ENCODE measurements around the gene ARHGEF38.

The ARHGEF38 gene

DNA sequence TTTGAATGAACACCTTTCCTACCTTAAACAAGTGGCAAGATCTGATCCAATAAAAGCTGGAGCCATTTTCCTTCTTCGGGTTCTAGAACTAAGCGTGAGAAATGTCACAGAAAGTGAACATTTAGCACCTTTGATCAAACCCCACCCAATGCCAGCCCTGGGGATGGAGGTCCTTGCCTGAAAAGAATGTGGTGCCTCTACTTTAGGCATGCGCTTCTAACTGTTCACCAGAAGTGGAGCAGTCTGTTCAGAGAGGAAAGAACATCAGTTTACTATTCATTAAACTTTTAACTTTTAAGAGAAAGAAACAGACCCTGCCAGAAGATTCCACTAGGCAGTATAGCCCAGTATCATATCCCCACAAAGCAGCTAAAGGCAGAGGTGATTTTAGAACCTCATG is 80.2 kb downstream of the ARHGEF38 start:
- no peak overlapping the region for H3K4me3 ChIP-seq (ENCODE audit: low read depth, low read length)
- TF ChIP-seq, protein P1, sequence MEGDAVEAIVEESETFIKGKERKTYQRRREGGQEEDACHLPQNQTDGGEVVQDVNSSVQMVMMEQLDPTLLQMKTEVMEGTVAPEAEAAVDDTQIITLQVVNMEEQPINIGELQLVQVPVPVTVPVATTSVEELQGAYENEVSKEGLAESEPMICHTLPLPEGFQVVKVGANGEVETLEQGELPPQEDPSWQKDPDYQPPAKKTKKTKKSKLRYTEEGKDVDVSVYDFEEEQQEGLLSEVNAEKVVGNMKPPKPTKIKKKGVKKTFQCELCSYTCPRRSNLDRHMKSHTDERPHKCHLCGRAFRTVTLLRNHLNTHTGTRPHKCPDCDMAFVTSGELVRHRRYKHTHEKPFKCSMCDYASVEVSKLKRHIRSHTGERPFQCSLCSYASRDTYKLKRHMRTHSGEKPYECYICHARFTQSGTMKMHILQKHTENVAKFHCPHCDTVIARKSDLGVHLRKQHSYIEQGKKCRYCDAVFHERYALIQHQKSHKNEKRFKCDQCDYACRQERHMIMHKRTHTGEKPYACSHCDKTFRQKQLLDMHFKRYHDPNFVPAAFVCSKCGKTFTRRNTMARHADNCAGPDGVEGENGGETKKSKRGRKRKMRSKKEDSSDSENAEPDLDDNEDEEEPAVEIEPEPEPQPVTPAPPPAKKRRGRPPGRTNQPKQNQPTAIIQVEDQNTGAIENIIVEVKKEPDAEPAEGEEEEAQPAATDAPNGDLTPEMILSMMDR (IDR thresholded peaks at IDR 0.05; ENCODE audit: low read depth, low read length, missing control alignments), result no peak
- H3K36me3 ChIP-seq (replicated peaks), result no peaks in the 10 kb centered on the region
- no peaks in the 10 kb centered on the region for H3K27me3 ChIP-seq (replicated peaks)
- DNase-seq, result no peak
- in situ Hi-C loops (cut with HindIII; ENCODE audit: low pct_ligation_motif_present, low sequenced_read_pairs), result no loop called here
- no peak overlapping the region for H3K27ac ChIP-seq

DNA sequence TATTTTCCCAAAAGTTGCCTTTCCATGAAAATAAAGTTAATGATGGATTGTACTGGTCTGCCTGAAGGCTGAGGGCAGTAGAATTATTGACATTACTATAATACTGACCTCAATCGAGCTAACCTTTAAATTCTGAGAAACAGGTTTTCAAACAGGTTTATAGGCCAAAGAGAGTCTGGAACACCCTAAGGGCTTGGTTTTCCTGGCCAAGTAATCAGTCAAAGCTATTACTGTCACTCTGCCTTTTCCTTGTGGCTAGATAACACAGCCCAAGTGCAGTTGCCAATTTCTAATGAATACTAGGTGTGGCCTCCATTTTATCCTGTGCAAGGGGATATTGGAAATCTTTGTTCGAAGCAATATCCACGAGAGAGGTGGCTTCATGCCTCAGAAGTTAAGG is 80.8 kb downstream of the ARHGEF38 start:
- Histone ChIP-seq H3K36me3 (replicated peaks) (no peaks in the 10 kb centered on the region), H3K27me3 (replicated peaks) (no peaks in the 10 kb centered on the region), H3K27ac (no peak overlapping the region), H3K4me3 (ENCODE audit: low read depth, low read length) (no peak overlapping the region)
- no peak for DNase-seq
- in situ Hi-C loops (cut with HindIII; ENCODE audit: low pct_ligation_motif_present, low sequenced_read_pairs), result no loop called here
- TF ChIP-seq, protein P1 (IDR thresholded peaks at IDR 0.05; ENCODE audit: low read depth, low read length, missing control alignments), result no peak

DNA sequence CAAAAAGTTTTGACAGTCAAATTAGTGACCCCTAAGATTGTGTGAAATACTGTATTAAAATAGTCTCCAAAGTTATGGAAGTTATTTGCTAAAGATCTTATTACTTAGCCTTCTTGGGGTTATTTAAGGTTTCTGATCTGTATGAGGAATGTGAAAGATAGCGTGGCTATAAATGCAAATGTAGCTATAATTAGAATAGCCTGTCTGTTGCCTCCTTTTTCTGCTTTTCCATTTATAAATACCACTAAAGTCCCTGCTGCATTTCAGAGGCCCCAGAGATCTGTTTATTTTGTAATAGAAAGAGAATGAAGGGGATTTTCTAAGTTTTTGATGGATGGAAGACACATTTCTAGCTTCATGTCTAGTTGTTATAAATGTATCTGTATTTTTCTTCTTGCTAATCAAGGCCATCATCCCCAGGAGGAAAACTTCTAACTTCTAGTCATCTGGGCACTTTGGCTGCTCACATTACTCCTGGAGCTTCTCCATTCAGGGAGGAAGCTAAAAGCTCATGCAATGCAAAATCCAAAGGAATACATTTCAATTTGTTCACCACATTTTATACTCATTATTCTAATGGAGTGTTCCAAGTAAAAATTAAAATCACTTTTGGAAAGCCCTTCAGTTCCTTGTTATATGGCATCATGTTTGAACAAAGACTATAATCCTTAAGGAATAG is 82.1 kb downstream of the ARHGEF38 start:
- H3K36me3 ChIP-seq (replicated peaks), result no peaks in the 10 kb centered on the region
- H3K27ac ChIP-seq, result no peak overlapping the region
- H3K4me3 ChIP-seq (ENCODE audit: low read depth, low read length), result no peak overlapping the region
- DNase-seq, result no peak
- in situ Hi-C loops (cut with HindIII; ENCODE audit: low pct_ligation_motif_present, low sequenced_read_pairs), result no loop called here
- TF ChIP-seq, protein P1 (IDR thresholded peaks at IDR 0.05; ENCODE audit: low read depth, low read length, missing control alignments), result no peak
- no peaks in the 10 kb centered on the region for H3K27me3 ChIP-seq (replicated peaks)

- in situ Hi-C loops (cut with HindIII; ENCODE audit: low pct_ligation_motif_present, low sequenced_read_pairs), result no loop called here
- TF ChIP-seq, protein P1 (IDR thresholded peaks at IDR 0.05; ENCODE audit: low read depth, low read length, missing control alignments), result no peak
- Histone ChIP-seq H3K36me3 (replicated peaks) (no peaks in the 10 kb centered on the region), H3K27me3 (replicated peaks) (no peaks in the 10 kb centered on the region), H3K4me3 (ENCODE audit: low read depth, low read length) (no peak overlapping the region), H3K27ac (no peak overlapping the region)
- peak; percentile 37 for DNase-seq
Measured at GRCh38 chr4:105637408-105638176, 85.2 kb downstream of the ARHGEF38 start.

DNA sequence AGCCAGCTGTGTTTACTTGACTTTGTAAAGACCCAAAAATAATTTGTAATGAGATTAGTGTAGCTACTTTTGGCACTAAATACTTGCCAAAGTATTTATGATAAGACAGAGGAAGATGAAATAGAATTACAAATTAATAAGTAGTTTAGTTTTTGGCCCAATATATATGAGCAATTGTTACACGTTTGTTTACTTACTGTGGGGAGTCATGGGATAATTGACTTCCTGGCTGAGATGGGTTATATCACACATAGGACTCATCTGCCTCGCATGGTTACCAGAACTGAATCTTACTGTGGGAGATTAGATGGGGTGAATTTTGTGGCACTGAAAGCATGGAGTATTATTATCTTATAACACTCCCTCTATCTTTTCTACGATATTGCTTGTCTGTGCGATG is 89.4 kb downstream of the ARHGEF38 start:
- in situ Hi-C loops (cut with HindIII; ENCODE audit: low pct_ligation_motif_present, low sequenced_read_pairs), result no loop called here
- H3K27me3 ChIP-seq (replicated peaks), result no peaks in the 10 kb centered on the region
- H3K4me3 ChIP-seq (ENCODE audit: low read depth, low read length), result no peak overlapping the region
- no peak for DNase-seq
- no peaks in the 10 kb centered on the region for H3K36me3 ChIP-seq (replicated peaks)
- H3K27ac ChIP-seq, result no peak overlapping the region
- TF ChIP-seq, protein P1 (IDR thresholded peaks at IDR 0.05; ENCODE audit: low read depth, low read length, missing control alignments), result no peak

Data from brain microvascular endothelial cell (primary cell).